Jurkat, Clone E6-1 (cell line): ENCODE results near the gene PXMP2.
A peak's percentile ranks its signal among the peaks of the same experiment; 100 is the strongest.
"Not testable (repeated sequence)": the region's sequence is repeated elsewhere in the genome, so short reads cannot be mapped to it uniquely, and the experiment has no call there.

ENCODE experiments used
- DNase-seq: peaks from one replicate; pipeline ENCODE4 v3.0.0-alpha.2; 2011; ENCODE audit warnings: low read depth, low spot score
- H3K4me3 ChIP-seq: 2 replicates; pipeline ENCODE4 v1.5.1; 2011; ENCODE audit warnings: mild to moderate bottlenecking, low read length, control low read depth, moderate library complexity

The PXMP2 gene

GRCh38 chr12:132677492-132677891 is 9.9 kb upstream of the PXMP2 start:
- no peak for DNase-seq
- H3K4me3 ChIP-seq: no peak overlapping the region

GRCh38 chr12:132685400-132685799 is 2.0 kb upstream of the PXMP2 start:
- DNase-seq: no peak
- H3K4me3 ChIP-seq: peak overlapping the region; percentile 18

GRCh38 chr12:132686825-132687210 is 569 bp upstream of the PXMP2 start:
- H3K4me3 ChIP-seq: peak overlapping the region; percentile 65
- no peak for DNase-seq

GRCh38 chr12:132689227-132689626 is 1.8 kb downstream of the PXMP2 start:
- no peak for DNase-seq
- peak overlapping the region; percentile 1; the same call in 1 of the 2 replicates for H3K4me3 ChIP-seq

GRCh38 chr12:132690112-132690511 is 2.7 kb downstream of the PXMP2 start:
- H3K4me3 ChIP-seq: no peak overlapping the region
- no peak for DNase-seq

GRCh38 chr12:132692030-132692429 is 4.6 kb downstream of the PXMP2 start:
- not testable (repeated sequence) for DNase-seq

GRCh38 chr12:132694888-132695287 is 7.5 kb downstream of the PXMP2 start:
- DNase-seq, H3K4me3 ChIP-seq: not testable (repeated sequence)

More at GRCh38 chr12:132692030-132692429, 4.6 kb downstream of the PXMP2 start:
- not testable (repeated sequence) for H3K4me3 ChIP-seq

- no peak for DNase-seq
- H3K4me3 ChIP-seq: no peak overlapping the region
Measured at GRCh38 chr12:132695431-132695830, 8.0 kb downstream of the PXMP2 start.

GRCh38 chr12:132698341-132698740 is 11.0 kb downstream of the PXMP2 start:
- no peak for DNase-seq
- H3K4me3 ChIP-seq: no peak overlapping the region

- DNase-seq: no peak
- H3K4me3 ChIP-seq: no peak overlapping the region
Measured at GRCh38 chr12:132700212-132700822, 12.9 kb downstream of the PXMP2 start.

- no peak for DNase-seq
- no peak overlapping the region for H3K4me3 ChIP-seq
Measured at GRCh38 chr12:132702640-132703039, 15.3 kb downstream of the PXMP2 start.

- DNase-seq: no peak
- no peak overlapping the region for H3K4me3 ChIP-seq
Measured at GRCh38 chr12:132703641-132704040, 16.3 kb downstream of the PXMP2 start.

GRCh38 chr12:132707241-132707640 is 19.9 kb downstream of the PXMP2 start:
- DNase-seq: no peak
- H3K4me3 ChIP-seq: no peak overlapping the region

- no peak for DNase-seq
- no peak overlapping the region for H3K4me3 ChIP-seq
Measured at GRCh38 chr12:132708150-132708549, 20.8 kb downstream of the PXMP2 start.

GRCh38 chr12:132710043-132710404 is 22.6 kb downstream of the PXMP2 start:
- DNase-seq: no peak
- H3K4me3 ChIP-seq: peak overlapping the region; percentile 78

GRCh38 chr12:132710405-132711079 is 23.2 kb downstream of the PXMP2 start, which contains the start of gene PGAM5:
Gene PGAM5 (plus strand): TSS chr12:132710842. CDS start chr12:132710877, 35 bp downstream.
- peak within 1 kb of the TSS; percentile 78 for H3K4me3 ChIP-seq
- peak; percentile 82 for DNase-seq

GRCh38 chr12:132711080-132711843 is 23.9 kb downstream of the PXMP2 start:
- no peak for DNase-seq
- H3K4me3 ChIP-seq: peak overlapping the region; percentile 78

GRCh38 chr12:132713123-132713522 is 25.7 kb downstream of the PXMP2 start:
- no peak overlapping the region for H3K4me3 ChIP-seq
- no peak for DNase-seq

- H3K4me3 ChIP-seq: no peak overlapping the region
- no peak for DNase-seq
Measured at GRCh38 chr12:132715874-132716273, 28.5 kb downstream of the PXMP2 start.

- DNase-seq: no peak
- H3K4me3 ChIP-seq: no peak overlapping the region
Measured at GRCh38 chr12:132716356-132716755, 29.0 kb downstream of the PXMP2 start.
